HepG2 (cell line): ENCODE measurements around the gene ZNF618. TPM values are rescaled to one million over a fixed set of nuclear protein-coding genes. Genes with fewer than 3 reads are reported as not detected.

Experiments used
- BRF2 ChIP-seq: sonication (generic); formaldehyde crosslinking; IDR thresholded peaks from 2 replicates; pipeline ENCODE4 v1.8.1; 2022; ENCODE audit warnings: mild to moderate bottlenecking, missing genetic modification reagents
- ELF1 ChIP-seq: sonication (generic); formaldehyde crosslinking; IDR thresholded peaks from 2 replicates; pipeline ENCODE4 v1.4.0; 2020; ENCODE audit warnings: missing genetic modification reagents
- GTF2F1 ChIP-seq: fragments of 150-350 bp; IDR thresholded peaks from 2 replicates; pipeline ENCODE4 v1.6.1; 2014; ENCODE audit warnings: low read length
- HOMEZ ChIP-seq: IDR thresholded peaks from 2 replicates; pipeline ENCODE4 v1.6.1; 2016; ENCODE audit warnings: low read depth
- IRX3 ChIP-seq: sonication (generic); formaldehyde crosslinking; IDR thresholded peaks from 2 replicates; pipeline ENCODE4 v1.8.1; 2023; ENCODE audit warnings: mild to moderate bottlenecking, low read depth, missing genetic modification reagents, borderline replicate concordance
- JARID2 ChIP-seq: sonication (generic); formaldehyde crosslinking; IDR thresholded peaks from 2 replicates; pipeline ENCODE4 v1.8.1; 2023; ENCODE audit warnings: missing genetic modification reagents, inconsistent platforms; ENCODE audit not compliant: insufficient replicate concordance
- LBX2 ChIP-seq: sonication (generic); formaldehyde crosslinking; IDR thresholded peaks from 2 replicates; pipeline ENCODE4 v1.5.0; 2020; ENCODE audit warnings: missing genetic modification reagents, mild to moderate bottlenecking, borderline replicate concordance
- NFIC ChIP-seq: IDR thresholded peaks from 2 replicates; pipeline ENCODE4 v1.6.1; 2012; ENCODE audit warnings: mild to moderate bottlenecking, low read length, inconsistent platforms
- NFKBIZ ChIP-seq: IDR thresholded peaks from 2 replicates; pipeline ENCODE4 v1.6.1; 2018; ENCODE audit warnings: missing genetic modification reagents, missing compliant biosample characterization
- NR2C2 ChIP-seq: sonication (generic); formaldehyde crosslinking; IDR thresholded peaks from 2 replicates; pipeline ENCODE4 v1.4.0; 2020; ENCODE audit warnings: missing genetic modification reagents, mild to moderate bottlenecking, moderate library complexity, borderline replicate concordance
- PHF5A ChIP-seq: IDR thresholded peaks from one replicate; pipeline ENCODE4 v1.6.1; 2018; ENCODE audit warnings: low read depth, missing genetic modification reagents; ENCODE audit not compliant: unreplicated experiment
- RXRB ChIP-seq: IDR thresholded peaks from 2 replicates; pipeline ENCODE4 v1.6.1; 2016; ENCODE audit warnings: borderline replicate concordance, missing genetic modification reagents, missing compliant biosample characterization
- SALL2 ChIP-seq: sonication (generic); formaldehyde crosslinking; IDR thresholded peaks from 2 replicates; pipeline ENCODE4 v1.8.1; 2023; ENCODE audit warnings: mild to moderate bottlenecking, missing genetic modification reagents, inconsistent platforms
- SIX1 ChIP-seq: sonication (generic); formaldehyde crosslinking; IDR thresholded peaks from 2 replicates; pipeline ENCODE4 v1.4.0; 2020; ENCODE audit warnings: missing genetic modification reagents, borderline replicate concordance
- ZBTB14 ChIP-seq: sonication (generic); formaldehyde crosslinking; IDR thresholded peaks from 2 replicates; pipeline ENCODE4 v1.4.0; 2020; ENCODE audit warnings: missing genetic modification reagents
- ZFX ChIP-seq: sonication (generic); formaldehyde crosslinking; IDR thresholded peaks from 2 replicates; pipeline ENCODE4 v1.4.0; 2020; ENCODE audit warnings: mild to moderate bottlenecking, low read depth, missing genetic modification reagents, moderate library complexity
- ZNF121 ChIP-seq: sonication (generic); formaldehyde crosslinking; IDR thresholded peaks from 2 replicates; pipeline ENCODE4 v1.5.0; 2020; ENCODE audit warnings: mild to moderate bottlenecking, missing genetic modification reagents
- ZNF143 ChIP-seq: sonication (generic); formaldehyde crosslinking; IDR thresholded peaks from 2 replicates; pipeline ENCODE4 v1.4.0; 2020; ENCODE audit warnings: missing genetic modification reagents
- ZNF276 ChIP-seq: sonication (generic); formaldehyde crosslinking; IDR thresholded peaks from 2 replicates; pipeline ENCODE4 v1.4.0; 2020; ENCODE audit warnings: mild to moderate bottlenecking, low read depth, missing genetic modification reagents
- ZNF354B ChIP-seq: sonication (generic); formaldehyde crosslinking; IDR thresholded peaks from 2 replicates; pipeline ENCODE4 v1.8.0; 2022; ENCODE audit warnings: mild to moderate bottlenecking, missing genetic modification reagents
- ZNF564 ChIP-seq: sonication (generic); formaldehyde crosslinking; IDR thresholded peaks from 2 replicates; pipeline ENCODE4 v1.8.1; 2023; ENCODE audit warnings: mild to moderate bottlenecking, missing genetic modification reagents
- ZNF598 ChIP-seq: sonication (generic); formaldehyde crosslinking; IDR thresholded peaks from 2 replicates; pipeline ENCODE4 v1.5.1; 2020; ENCODE audit warnings: mild to moderate bottlenecking, missing genetic modification reagents, borderline replicate concordance
- ZNF616 ChIP-seq: sonication (generic); formaldehyde crosslinking; IDR thresholded peaks from 2 replicates; pipeline ENCODE4 v1.5.0; 2020; ENCODE audit warnings: low read depth, mild to moderate bottlenecking, missing genetic modification reagents
- ZNF670 ChIP-seq: sonication (generic); formaldehyde crosslinking; IDR thresholded peaks from 2 replicates; pipeline ENCODE4 v1.8.0; 2022; ENCODE audit warnings: mild to moderate bottlenecking, missing genetic modification reagents, borderline replicate concordance
- ZSCAN20 ChIP-seq: sonication (generic); formaldehyde crosslinking; IDR thresholded peaks from 2 replicates; pipeline ENCODE4 v1.4.0; 2020; ENCODE audit warnings: missing genetic modification reagents, mild to moderate bottlenecking, borderline replicate concordance
- polyA plus RNA-seq, 8 experiments: library from polyadenylated mRNA; depleted of rRNA in 3 of 8; stranded (reverse) in 7 of 8; unstranded in 1 of 8; fragments of >200 nt; fragmentation: Illumina TruSeq in 4 of 8; extraction: Trizol in 4 of 8; gene quantifications; 2 replicates each; pipeline versions ENCODE4 v1.2.1 to v1.2.3, GENCODE V29; 2011 to 2016; ENCODE audit warnings: low read depth in 4 of 8, missing spikeins in 1 of 8, mixed read lengths in 1 of 8; ENCODE audit not compliant: insufficient read depth in 1 of 8
- total RNA-seq, 5 experiments: library from RNA; depleted of rRNA; stranded (reverse); fragments of >200 nt; fragmentation: Illumina TruSeq; extraction: Trizol; gene quantifications; 2 replicates each; pipeline ENCODE4 v1.2.3, GENCODE V29; 2016; ENCODE audit warnings: low read depth in 1 of 5

The ZNF618 gene
- total and polyA plus RNA-seq, 2 of the 13 experiments (the other 11 are each of a cell fraction or from before 2014, with no cell fraction given), result 0.07 TPM

- TF ChIP-seq ELF1 (CRISPR knock-in tag) (no peak; the same call in 1 of the 2 replicates), BRF2 (CRISPR knock-in tag) (no peak; the same call in 1 of the 2 replicates), ZNF354B (CRISPR knock-in tag) (0 out of 2 replicates have a peak, but pooled peaks have one; percentile 60), NFKBIZ (CRISPR knock-in tag) (peak; percentile 17; the same call in 1 of the 2 replicates), ZNF564 (CRISPR knock-in tag) (no peak), RXRB (CRISPR knock-in tag) (peak; percentile 91), NR2C2 (CRISPR knock-in tag) (peak; percentile 57; the same call in 1 of the 2 replicates), ZNF121 (CRISPR knock-in tag) (no peak), JARID2 (CRISPR knock-in tag) (no peak), GTF2F1 (no peak), SIX1 (CRISPR knock-in tag) (peak; percentile 56; the same call in 1 of the 2 replicates), SALL2 (CRISPR knock-in tag) (0 out of 2 replicates have a peak, but pooled peaks have one; percentile 50), ZNF143 (no peak), LBX2 (CRISPR knock-in tag) (no peak), HOMEZ (CRISPR knock-in tag) (no peak), ZNF616 (no peak), ZSCAN20 (CRISPR knock-in tag) (no peak), ZNF276 (CRISPR knock-in tag) (no peak), ZFX (peak; percentile 86), IRX3 (no peak), NFIC (no peak), ZNF670 (CRISPR knock-in tag) (peak; percentile 70; the same call in 1 of the 2 replicates), ZBTB14 (CRISPR knock-in tag) (no peak), ZNF598 (no peak), PHF5A (no peak)
These were observed 204.8 kb downstream of the ZNF618 start (continued) for GRCh38 chr9:114080773-114081440.
